ENCODE measurements around the gene GTF2A1L.

The GTF2A1L gene

GRCh38 chr2:48617618-48618017, at the start of gene GTF2A1L:
Gene GTF2A1L (plus strand): TSS chr2:48617856. CDS start chr2:48617875, 19 bp downstream.
- H3K4me2 ChIP-seq (ENCODE audit: low read length): no peak within 1 kb of the TSS
- no peaks in the 10 kb centered on the region for H3K9me2 ChIP-seq (ENCODE audit: low read depth, low read length)
- H3K36me3 ChIP-seq (ENCODE audit: insufficient read depth, low read length): no peaks in the 10 kb centered on the region
- no peaks in the 10 kb centered on the region for H4K20me1 ChIP-seq (ENCODE audit: insufficient read depth, low read length)
- no peaks in the 10 kb centered on the region for H3K79me2 ChIP-seq (ENCODE audit: insufficient read depth, low read length)
- H3K4me3 ChIP-seq (ENCODE audit: low read depth, low read length, poor library complexity, severe bottlenecking): no peak within 1 kb of the TSS
- no peak for TF ChIP-seq EZH2 (IDR thresholded peaks at IDR 0.05; ENCODE audit: borderline replicate concordance, low read length)
- no peak for TF ChIP-seq CTCF (IDR thresholded peaks at IDR 0.05; ENCODE audit: low read length)
- H3K27me3 ChIP-seq (ENCODE audit: insufficient read depth, low read length): no peaks in the 10 kb centered on the region
- no peak within 1 kb of the TSS for H3K9ac ChIP-seq (ENCODE audit: low read length)
- H3K9me3 ChIP-seq (ENCODE audit: low read length): 0 out of 2 replicates have a peak, but pooled peaks cover 2% of the 10 kb centered on the region
- H3K27ac ChIP-seq (ENCODE audit: low read depth, low read length, poor library complexity, severe bottlenecking): no peak within 1 kb of the TSS
- no peaks in the 10 kb centered on the region for H3K4me1 ChIP-seq (ENCODE audit: insufficient read depth, low read length, severe bottlenecking)
- H2AFZ ChIP-seq (ENCODE audit: low read length): no peak within 1 kb of the TSS
- H3F3A ChIP-seq (ENCODE audit: insufficient read depth, low read length): no peaks in the 10 kb centered on the region

- Histone ChIP-seq H3F3A (ENCODE audit: insufficient read depth, low read length) (no peaks in the 10 kb centered on the region), H4K20me1 (ENCODE audit: insufficient read depth, low read length) (no peaks in the 10 kb centered on the region), H3K4me2 (ENCODE audit: low read length) (no peak overlapping the region), H3K9ac (ENCODE audit: low read length) (no peak overlapping the region), H3K27me3 (ENCODE audit: insufficient read depth, low read length) (no peaks in the 10 kb centered on the region), H3K27ac (ENCODE audit: low read depth, low read length, poor library complexity, severe bottlenecking) (no peak overlapping the region), H3K4me3 (ENCODE audit: low read depth, low read length, poor library complexity, severe bottlenecking) (no peak overlapping the region), H3K4me1 (ENCODE audit: insufficient read depth, low read length, severe bottlenecking) (no peaks in the 10 kb centered on the region), H3K9me2 (ENCODE audit: low read depth, low read length) (no peaks in the 10 kb centered on the region), H3K79me2 (ENCODE audit: insufficient read depth, low read length) (no peaks in the 10 kb centered on the region), H3K36me3 (ENCODE audit: insufficient read depth, low read length) (no peaks in the 10 kb centered on the region), H2AFZ (ENCODE audit: low read length) (no peak overlapping the region), H3K9me3 (ENCODE audit: low read length) (no peaks in the 10 kb centered on the region)
- no peak for TF ChIP-seq CTCF (IDR thresholded peaks at IDR 0.05; ENCODE audit: low read length)
- no peak for TF ChIP-seq EZH2 (IDR thresholded peaks at IDR 0.05; ENCODE audit: borderline replicate concordance, low read length)
Measured at GRCh38 chr2:48568547-48568946, 49.1 kb upstream of the GTF2A1L start.

- Histone ChIP-seq H4K20me1 (ENCODE audit: insufficient read depth, low read length) (no peaks in the 10 kb centered on the region), H3K36me3 (ENCODE audit: insufficient read depth, low read length) (no peaks in the 10 kb centered on the region), H3K9me2 (ENCODE audit: low read depth, low read length) (no peaks in the 10 kb centered on the region), H3K27ac (ENCODE audit: low read depth, low read length, poor library complexity, severe bottlenecking) (no peak overlapping the region), H3K4me2 (ENCODE audit: low read length) (no peak overlapping the region), H3K27me3 (ENCODE audit: insufficient read depth, low read length) (no peaks in the 10 kb centered on the region), H3K79me2 (ENCODE audit: insufficient read depth, low read length) (no peaks in the 10 kb centered on the region), H3K9ac (ENCODE audit: low read length) (no peak overlapping the region), H3K4me3 (ENCODE audit: low read depth, low read length, poor library complexity, severe bottlenecking) (no peak overlapping the region), H3F3A (ENCODE audit: insufficient read depth, low read length) (no peaks in the 10 kb centered on the region), H3K4me1 (ENCODE audit: insufficient read depth, low read length, severe bottlenecking) (no peaks in the 10 kb centered on the region), H3K9me3 (ENCODE audit: low read length) (no peaks in the 10 kb centered on the region), H2AFZ (ENCODE audit: low read length) (no peak overlapping the region)
- TF ChIP-seq EZH2 (IDR thresholded peaks at IDR 0.05; ENCODE audit: borderline replicate concordance, low read length) (no peak), CTCF (IDR thresholded peaks at IDR 0.05; ENCODE audit: low read length) (no peak)
Measured at GRCh38 chr2:48569433-48569832, 48.2 kb upstream of the GTF2A1L start.
